MCF 10A (cell line): ENCODE measurements around the gene AMH. TPM values are rescaled to one million over a fixed set of nuclear protein-coding genes. Genes with fewer than 3 reads are reported as not detected.

Experiments used
- BruUV-seq: library from RNA; stranded (reverse); fragments of 400-500 nt; replicated peaks from 2 replicates; lab custom pipeline; 2021; lab: Mats Ljungman, UMichigan
- CTCF ChIA-PET: fragments of 300-600 bp; sonication (Branson Sonifier 250); formaldehyde crosslinking; extraction: SDS; loops from one replicate; lab custom pipeline; 2021; ENCODE audit warnings: antibody characterized with exemption, inconsistent platforms; lab: Yijun Ruan, JAX
- POLR2A ChIA-PET: fragments of 300-600, 350-650 bp; sonication (Branson Sonifier 250); formaldehyde crosslinking; extraction: SDS; loops from one replicate; lab custom pipeline; 2020; ENCODE audit warnings: antibody characterized with exemption, inconsistent platforms; lab: Yijun Ruan, JAX
- DNase-seq: peaks from one replicate; pipeline ENCODE4 v3.0.0-alpha.2; 2018; ENCODE audit not compliant: unreplicated experiment
- H3K27ac Mint-ChIP-seq: one replicate; pipeline ENCODE4 v1.8.0; 2022; ENCODE audit warnings: mild to moderate bottlenecking, low read depth, mixed read lengths; ENCODE audit not compliant: unreplicated experiment
- H3K27me3 Mint-ChIP-seq: one replicate; pipeline ENCODE4 v1.8.0; 2022; ENCODE audit warnings: mixed read lengths; ENCODE audit not compliant: insufficient read depth, unreplicated experiment
- H3K36me3 Mint-ChIP-seq: one replicate; pipeline ENCODE4 v1.8.0; 2022; ENCODE audit warnings: mild to moderate bottlenecking, moderate library complexity, mixed read lengths; ENCODE audit not compliant: insufficient read depth, unreplicated experiment
- H3K4me1 Mint-ChIP-seq: one replicate; pipeline ENCODE4 v1.8.0; 2022; ENCODE audit warnings: mixed read lengths; ENCODE audit not compliant: insufficient read depth, unreplicated experiment
- H3K4me3 Mint-ChIP-seq: one replicate; pipeline ENCODE4 v1.8.0; 2022; ENCODE audit warnings: mild to moderate bottlenecking, moderate library complexity, mixed read lengths; ENCODE audit not compliant: unreplicated experiment
- H3K9me3 Mint-ChIP-seq: one replicate; pipeline ENCODE4 v1.8.0; 2022; ENCODE audit warnings: mixed read lengths; ENCODE audit not compliant: unreplicated experiment
- CTCF ChIP-seq: fragments of 200-600 bp; IDR thresholded peaks from one replicate; pipeline ENCODE4 v1.8.0; 2022; ENCODE audit warnings: antibody characterized with exemption, mild to moderate bottlenecking; ENCODE audit not compliant: unreplicated experiment
- intact Hi-C: fragments of 100-400 bp; cut with micrococcal nuclease; formaldehyde crosslinking; loops from 2 replicates; pipeline ENCODE4 v1.14.1; 2022
- total RNA-seq: library from RNA; stranded (reverse); gene quantifications from 2 replicates; pipeline ENCODE4 v1.2.3, GENCODE V29; 2022

Gene AMH
- total RNA-seq, 1 experiment from 2014 or later: 11.9 TPM

GRCh38 chr19:2227415-2228156 lies 21.5 kb upstream of the AMH start:
- no TSS peak for BruUV-seq
- Mint-ChIP-seq H3K4me1 (peaks cover 4% of the 10 kb centered on the region), H3K36me3 (peaks cover 60% of the 10 kb centered on the region), H3K27me3 (no peaks in the 10 kb centered on the region), H3K9me3 (no peaks in the 10 kb centered on the region), H3K4me3 (no peak overlapping the region), H3K27ac (no peak overlapping the region)
- ChIA-PET CTCF (no interaction called here), POLR2A (no interaction called here)
- TF ChIP-seq CTCF: no peak
- intact Hi-C loops: no loop called here
- DNase-seq: no peak

GRCh38 chr19:2228157-2229030 lies 20.7 kb upstream of the AMH start:
- Mint-ChIP-seq H3K27me3 (no peaks in the 10 kb centered on the region), H3K9me3 (no peaks in the 10 kb centered on the region), H3K4me3 (no peak overlapping the region), H3K27ac (no peak overlapping the region), H3K36me3 (peaks cover 63% of the 10 kb centered on the region), H3K4me1 (peaks cover 4% of the 10 kb centered on the region)
- no peak for DNase-seq
- TF ChIP-seq CTCF: no peak
- intact Hi-C loops: no loop called here
- no TSS peak for BruUV-seq
- ChIA-PET POLR2A (no interaction called here), CTCF (interaction anchor here (1.1 kb wide), 1 partner anchor 12 kb away, joined by 3 read pairs; no protein-coding TSS in a partner anchor)

- H3K4me3 Mint-ChIP-seq: no peak overlapping the region
- BruUV-seq: no TSS peak
- H3K4me1 Mint-ChIP-seq: peaks cover 4% of the 10 kb centered on the region
- no peak overlapping the region for H3K27ac Mint-ChIP-seq
- no peak for DNase-seq
- H3K27me3 Mint-ChIP-seq: no peaks in the 10 kb centered on the region
- H3K36me3 Mint-ChIP-seq: peaks cover 58% of the 10 kb centered on the region
- intact Hi-C loops: no loop called here
- TF ChIP-seq CTCF: no peak
- CTCF ChIA-PET: interaction anchor here (1.1 kb wide), 1 partner anchor 13 kb away, joined by 3 read pairs; no protein-coding TSS in a partner anchor
- no peaks in the 10 kb centered on the region for H3K9me3 Mint-ChIP-seq
- POLR2A ChIA-PET: interaction anchor here (0.8 to 1.5 kb wide), 3 partner anchors 10 to 144 kb away, joined by 3 to 5 read pairs (median 3); no protein-coding TSS in a partner anchor
Measured at GRCh38 chr19:2229103-2230032, 19.8 kb upstream of the AMH start.
